Suppressor macrophage (primary cell): Measurements from ENCODE around the gene FSCN2.

ENCODE experiments used
- DNase-seq, 4 experiments: peaks; one replicate each; pipeline ENCODE4 v3.0.0-alpha.2; 2020 to 2022

FSCN2 gene

DNA sequence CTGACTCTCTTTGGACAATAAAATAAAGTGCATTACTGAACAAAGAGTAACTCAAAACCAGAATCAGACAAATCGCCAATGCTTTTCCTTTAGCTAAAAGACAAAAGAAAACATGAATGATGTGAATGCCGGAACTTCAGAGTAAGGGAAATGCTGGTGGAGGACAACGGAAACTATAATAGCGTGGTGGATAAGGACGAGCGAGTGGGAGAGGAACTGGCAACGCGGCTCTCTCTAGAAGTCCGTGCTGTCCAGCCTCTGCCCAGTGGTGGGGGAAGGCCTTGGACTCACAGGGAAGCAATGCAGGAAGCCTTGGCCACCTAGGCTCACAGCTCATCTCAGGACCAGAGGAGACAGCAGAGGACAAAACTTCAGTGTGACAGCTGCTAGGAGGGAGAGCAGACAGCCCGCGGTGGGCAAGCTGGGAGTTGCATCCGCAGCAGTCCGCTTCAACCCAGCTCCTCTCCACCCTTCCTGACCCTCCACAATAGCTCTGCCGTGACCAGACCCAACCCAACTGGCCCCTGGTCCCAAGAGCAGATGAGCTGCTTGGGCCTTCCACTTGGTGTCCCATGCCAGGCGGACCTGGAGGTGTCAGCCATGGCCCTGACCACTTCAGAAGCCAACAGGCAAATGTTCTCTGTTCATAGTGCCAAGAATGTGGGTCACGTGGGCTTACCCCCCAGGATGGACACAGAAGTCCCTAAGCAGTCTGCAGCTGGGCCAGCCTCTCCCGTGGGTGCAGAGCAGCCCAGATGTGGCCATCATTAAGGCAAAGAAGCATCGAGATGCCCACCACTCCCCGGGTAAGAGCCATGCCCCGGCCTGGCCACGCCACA lies 29.3 kb downstream of the FSCN2 start:
- no peak for DNase-seq

GRCh38 chr17:81558115-81558468 lies 29.9 kb downstream of the FSCN2 start:
- no peak for DNase-seq

- peak; percentile 41 to 76 (median 58) for DNase-seq
Measured at GRCh38 chr17:81558941-81559806, 31.0 kb downstream of the FSCN2 start.

GRCh38 chr17:81561494-81561885 lies 33.3 kb downstream of the FSCN2 start:
- no peak for DNase-seq

- DNase-seq, result peak; percentile 43 to 68 (median 66)
Measured at GRCh38 chr17:81563861-81564586, 35.8 kb downstream of the FSCN2 start.

DNA sequence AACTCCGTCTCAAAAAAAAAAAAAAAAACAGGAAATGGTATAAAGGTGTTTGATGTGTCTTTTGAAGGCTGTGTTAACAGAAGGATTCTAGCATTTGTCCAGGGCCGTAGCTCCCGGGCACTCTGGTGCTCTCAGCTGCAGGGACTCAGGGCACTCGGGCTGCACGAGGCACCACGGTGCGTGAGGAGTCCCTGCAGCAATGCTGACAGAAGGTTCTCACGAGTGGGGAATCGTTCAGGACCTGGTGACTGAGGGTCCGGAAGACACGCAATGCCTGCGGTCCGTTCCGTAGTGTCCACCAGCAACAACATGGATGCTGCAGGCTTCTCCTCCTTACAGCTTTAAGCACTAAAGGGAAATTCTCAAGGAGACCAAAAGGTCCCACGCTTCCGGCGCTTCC lies 36.6 kb downstream of the FSCN2 start:
- DNase-seq, result no peak

DNA sequence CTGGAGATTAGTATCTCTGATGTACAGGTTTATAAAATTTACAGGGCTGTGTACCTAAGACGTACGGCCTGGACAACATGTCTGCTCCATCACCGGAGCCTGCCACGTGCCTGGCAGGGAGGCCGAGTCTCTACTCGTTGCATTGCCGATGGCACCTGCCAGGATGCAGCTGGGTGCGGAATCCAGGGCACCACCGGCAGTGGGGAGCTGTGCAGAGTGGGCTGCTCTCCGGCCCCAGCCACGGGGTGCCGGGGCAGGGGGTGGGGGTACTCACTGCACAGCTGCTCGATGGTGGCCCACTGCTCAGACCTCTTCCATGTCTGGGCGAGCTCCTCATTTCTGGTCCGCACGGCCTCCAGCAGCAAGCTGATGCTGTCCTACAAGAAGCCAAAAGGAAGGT lies 37.1 kb downstream of the FSCN2 start:
- no peak for DNase-seq

GRCh38 chr17:81566461-81567126 lies 38.4 kb downstream of the FSCN2 start:
- DNase-seq, result peak; percentile 42 to 57 (median 54)

GRCh38 chr17:81567191-81567590 lies 39.0 kb downstream of the FSCN2 start:
- DNase-seq, result no peak

GRCh38 chr17:81568416-81568815 lies 40.2 kb downstream of the FSCN2 start:
- no peak for DNase-seq

DNA sequence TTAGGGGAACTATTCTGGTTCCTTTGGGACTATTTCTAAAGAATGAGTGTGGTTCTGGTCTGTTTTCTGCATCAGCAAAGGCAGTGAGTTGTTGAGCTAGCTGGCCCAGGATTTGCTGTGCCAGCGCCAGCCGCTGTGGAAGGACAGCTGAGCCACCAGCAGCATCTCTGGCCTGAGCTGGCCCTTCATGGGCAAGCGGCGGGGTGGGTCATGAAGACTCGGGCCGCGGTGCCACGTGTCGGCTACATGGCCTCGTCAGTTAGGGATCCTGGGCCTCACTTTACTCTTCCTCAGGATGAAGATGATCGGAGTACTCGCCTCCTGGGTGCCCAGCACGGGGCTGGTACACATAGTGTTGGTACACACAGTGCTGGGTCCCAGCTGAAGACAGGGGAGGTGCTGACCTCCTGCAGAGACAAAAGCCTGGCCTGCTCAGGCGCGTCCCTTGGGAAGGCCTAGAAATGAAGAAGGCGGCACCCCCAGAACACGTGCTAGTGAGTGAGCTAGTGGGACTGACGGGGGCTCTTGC lies 41.9 kb downstream of the FSCN2 start:
- no peak for DNase-seq

DNA sequence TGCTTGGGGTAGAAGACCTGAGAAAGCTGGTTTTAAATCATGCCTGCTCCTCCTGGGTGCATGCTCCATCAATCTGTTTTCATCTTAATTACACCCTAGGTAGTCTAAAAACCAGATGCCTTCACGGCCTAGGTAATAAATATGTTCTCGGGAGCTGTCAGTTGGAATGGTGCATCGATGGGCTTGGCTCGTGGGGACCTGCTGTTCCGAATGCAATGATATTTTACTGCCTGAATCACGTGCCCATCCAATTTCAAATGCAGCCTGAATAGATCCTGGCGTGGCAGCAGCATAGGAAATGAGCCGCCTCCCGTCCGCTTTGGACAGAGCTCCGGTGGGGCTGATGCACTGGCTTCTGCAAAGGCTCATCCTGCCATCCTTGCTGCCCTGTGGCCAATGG lies 42.8 kb downstream of the FSCN2 start:
- DNase-seq, result no peak

GRCh38 chr17:81572563-81573168 lies 44.5 kb downstream of the FSCN2 start:
- no peak for DNase-seq

- no peak for DNase-seq
Measured at GRCh38 chr17:81573794-81574642, 45.8 kb downstream of the FSCN2 start.

DNA sequence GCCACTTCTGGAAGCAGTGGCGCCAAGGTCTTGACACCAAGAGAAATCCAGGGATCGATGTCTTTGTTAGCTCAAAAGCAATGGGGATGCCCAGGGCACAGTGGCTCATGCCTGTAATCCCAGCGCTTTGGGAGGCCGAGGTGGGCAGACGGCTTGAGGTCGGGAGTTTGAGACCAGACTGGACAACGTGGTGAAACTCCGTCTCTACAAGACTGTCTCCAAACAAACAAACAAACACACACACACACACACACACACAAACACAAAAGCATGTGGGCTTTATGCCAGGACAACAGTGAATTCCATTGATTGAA lies 46.4 kb downstream of the FSCN2 start:
- no peak for DNase-seq

DNA sequence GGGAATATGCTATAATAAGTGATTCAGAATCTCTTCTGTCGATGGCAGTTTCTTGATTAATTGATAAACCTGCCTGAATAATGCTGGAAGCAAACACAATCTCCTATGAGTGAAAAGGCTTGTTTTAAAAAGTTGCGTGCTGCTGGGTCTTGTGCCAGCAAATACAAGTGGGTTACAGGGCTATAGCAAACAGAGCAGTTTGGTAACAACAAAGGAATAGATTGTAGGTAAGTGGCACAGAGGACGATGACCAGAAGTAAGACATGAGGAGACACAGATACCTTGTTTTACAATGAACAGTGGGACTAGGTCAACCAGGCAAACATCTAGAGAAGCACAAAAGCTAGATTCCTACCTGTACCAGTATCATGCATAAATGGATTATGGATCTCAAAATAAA lies 47.7 kb downstream of the FSCN2 start:
- no peak for DNase-seq

DNA sequence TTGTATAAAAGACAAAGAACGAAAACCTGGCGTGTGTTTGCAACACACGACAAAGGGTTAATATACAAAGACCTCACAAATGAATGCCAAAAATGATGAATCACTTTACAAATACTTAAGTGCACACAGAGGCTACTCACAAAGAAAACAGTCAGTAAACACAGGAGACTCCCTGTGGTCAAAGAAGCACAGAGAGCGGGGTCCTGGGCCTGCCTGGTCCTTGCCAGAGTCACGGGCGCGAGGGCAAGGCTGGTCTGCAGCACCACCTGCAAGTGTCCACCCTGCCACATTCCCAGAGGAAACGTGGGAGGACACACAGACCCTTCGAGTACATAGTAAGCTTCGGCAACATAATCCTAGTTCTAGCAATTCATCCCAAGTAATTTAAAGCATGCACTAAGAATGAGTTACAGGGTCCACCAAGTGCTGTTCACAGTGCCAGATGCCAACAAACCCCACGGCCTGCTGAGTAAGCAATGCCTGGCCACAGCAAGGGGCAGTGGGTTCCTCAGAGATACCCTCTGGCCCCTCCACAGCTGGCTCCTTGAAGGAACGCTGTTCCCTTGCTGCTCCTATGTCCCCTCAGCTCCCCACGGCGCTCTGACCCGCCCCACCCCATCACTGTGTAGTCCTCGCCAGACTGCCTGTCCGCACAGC lies 48.6 kb downstream of the FSCN2 start:
- DNase-seq, result no peak

DNA sequence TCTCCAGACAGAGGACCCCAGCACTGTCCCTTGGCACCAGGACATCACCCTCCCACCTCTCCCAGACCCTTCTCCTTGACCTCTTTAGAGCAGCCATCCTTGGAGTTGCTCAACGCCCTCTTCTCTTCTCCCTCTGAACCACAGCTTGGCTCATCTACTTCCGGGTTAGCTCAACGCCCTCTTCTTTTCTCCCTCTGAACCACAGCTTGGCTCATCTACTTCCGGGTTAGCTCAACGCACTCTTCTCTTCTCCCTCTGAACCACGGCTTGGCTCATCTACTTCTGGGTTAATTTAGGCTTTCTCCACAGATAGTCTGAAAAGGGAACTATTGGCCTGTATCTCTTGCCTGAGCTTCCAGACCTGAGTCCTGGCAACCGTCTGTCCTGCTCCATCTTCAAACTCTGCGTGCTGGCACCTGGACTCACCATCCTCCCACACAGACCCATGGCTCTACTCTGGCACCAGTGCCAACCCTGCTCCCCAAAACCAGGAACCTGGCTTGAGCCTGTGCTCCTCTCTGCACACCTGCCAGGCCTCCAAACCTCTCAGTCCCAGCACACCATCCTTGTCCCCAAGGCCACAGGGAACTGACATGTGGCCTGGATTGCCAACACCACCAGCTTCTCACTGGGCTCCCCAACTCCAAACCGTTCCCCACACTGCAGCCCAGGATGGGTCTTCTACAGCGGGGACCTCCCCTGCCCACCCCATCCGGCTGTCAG lies 49.3 kb downstream of the FSCN2 start:
- peak; percentile 64 to 78 (median 74) for DNase-seq

GRCh38 chr17:81578038-81578441 lies 49.9 kb downstream of the FSCN2 start:
- DNase-seq, result no peak
